Retinal pigment epithelial cell (primary cell): ENCODE measurements around the gene ZNF526.

Source experiments
- DNase-seq: peaks from one replicate; pipeline ENCODE4 v3.0.0-alpha.2; 2010; ENCODE audit warnings: low read depth
- H3K4me3 ChIP-seq: 2 replicates; pipeline ENCODE4 v1.5.1; 2011; ENCODE audit warnings: mild to moderate bottlenecking, low read length, control low read depth, moderate library complexity
- TF ChIP-seq, protein P1 (sequence below): conservative IDR thresholded peaks from 2 replicates; pipeline ENCODE4 v1.5.1; 2011; ENCODE audit warnings: low read depth, low read length, control low read depth, inconsistent platforms

ZNF526 gene

GRCh38 chr19:42225718-42226292 lies 5.7 kb downstream of the ZNF526 start:
- H3K4me3 ChIP-seq, result no peak overlapping the region
- TF ChIP-seq, protein P1, sequence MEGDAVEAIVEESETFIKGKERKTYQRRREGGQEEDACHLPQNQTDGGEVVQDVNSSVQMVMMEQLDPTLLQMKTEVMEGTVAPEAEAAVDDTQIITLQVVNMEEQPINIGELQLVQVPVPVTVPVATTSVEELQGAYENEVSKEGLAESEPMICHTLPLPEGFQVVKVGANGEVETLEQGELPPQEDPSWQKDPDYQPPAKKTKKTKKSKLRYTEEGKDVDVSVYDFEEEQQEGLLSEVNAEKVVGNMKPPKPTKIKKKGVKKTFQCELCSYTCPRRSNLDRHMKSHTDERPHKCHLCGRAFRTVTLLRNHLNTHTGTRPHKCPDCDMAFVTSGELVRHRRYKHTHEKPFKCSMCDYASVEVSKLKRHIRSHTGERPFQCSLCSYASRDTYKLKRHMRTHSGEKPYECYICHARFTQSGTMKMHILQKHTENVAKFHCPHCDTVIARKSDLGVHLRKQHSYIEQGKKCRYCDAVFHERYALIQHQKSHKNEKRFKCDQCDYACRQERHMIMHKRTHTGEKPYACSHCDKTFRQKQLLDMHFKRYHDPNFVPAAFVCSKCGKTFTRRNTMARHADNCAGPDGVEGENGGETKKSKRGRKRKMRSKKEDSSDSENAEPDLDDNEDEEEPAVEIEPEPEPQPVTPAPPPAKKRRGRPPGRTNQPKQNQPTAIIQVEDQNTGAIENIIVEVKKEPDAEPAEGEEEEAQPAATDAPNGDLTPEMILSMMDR, result no peak
- DNase-seq, result no peak

DNA sequence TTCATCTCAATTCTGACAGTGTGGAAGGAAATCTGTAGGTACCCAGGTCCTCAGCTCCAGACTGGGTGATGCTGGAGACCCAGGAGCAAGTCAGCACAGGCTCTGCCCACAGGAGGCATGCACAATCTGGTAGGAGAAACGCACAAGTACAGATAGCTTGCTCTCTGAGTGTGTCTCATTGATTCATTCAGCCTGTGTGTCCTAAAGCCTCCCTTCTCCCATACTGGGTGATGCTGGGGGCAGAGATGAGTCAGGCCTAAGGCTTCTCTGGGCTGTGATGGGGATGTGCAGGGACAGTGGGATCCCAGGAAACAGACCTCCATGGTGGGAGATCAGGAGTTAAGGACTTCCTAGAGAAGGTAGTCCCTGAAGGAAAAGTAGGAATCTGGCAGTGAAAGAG lies 6.8 kb downstream of the ZNF526 start:
- no peak overlapping the region for H3K4me3 ChIP-seq
- TF ChIP-seq, protein P1, result no peak
- DNase-seq, result no peak

- TF ChIP-seq, protein P1, result no peak
- no peak overlapping the region for H3K4me3 ChIP-seq
- DNase-seq, result no peak
Measured at GRCh38 chr19:42228641-42229040, 8.5 kb downstream of the ZNF526 start.

- no peak overlapping the region for H3K4me3 ChIP-seq
- TF ChIP-seq, protein P1, result peak; percentile 16
Measured at GRCh38 chr19:42229301-42229854, 9.3 kb downstream of the ZNF526 start.

DNA sequence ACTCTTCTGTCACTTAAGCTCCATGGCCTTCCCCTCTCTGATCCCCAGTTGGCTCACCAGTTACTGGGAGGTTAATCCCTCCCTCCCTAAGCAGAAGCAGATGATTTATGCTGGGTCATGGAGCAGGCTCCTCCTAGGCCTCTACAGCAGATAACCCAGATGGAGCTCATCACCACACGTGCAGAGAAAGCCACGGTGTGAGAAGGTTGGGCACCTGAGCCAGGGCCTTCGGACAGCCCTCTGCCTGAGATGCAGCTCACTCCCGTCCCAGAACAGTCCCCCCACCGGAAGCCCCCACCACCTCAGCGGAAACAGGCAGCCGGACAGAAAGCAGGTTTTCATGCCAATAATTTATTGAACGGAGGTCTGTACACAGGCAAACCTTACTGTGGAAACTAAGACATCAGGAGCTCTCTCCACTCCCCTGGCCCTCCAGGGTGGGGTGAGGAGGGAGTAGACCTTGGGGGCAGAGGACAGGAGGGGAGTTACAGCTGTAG lies 9.8 kb downstream of the ZNF526 start:
- DNase-seq, result no peak
- H3K4me3 ChIP-seq, result no peak overlapping the region
- TF ChIP-seq, protein P1, result no peak

More at GRCh38 chr19:42229301-42229854, 9.3 kb downstream of the ZNF526 start:
- no peak for DNase-seq

- DNase-seq, result no peak
- no peak overlapping the region for H3K4me3 ChIP-seq
- TF ChIP-seq, protein P1, result no peak
Measured at GRCh38 chr19:42230571-42230970, 10.5 kb downstream of the ZNF526 start.

DNA sequence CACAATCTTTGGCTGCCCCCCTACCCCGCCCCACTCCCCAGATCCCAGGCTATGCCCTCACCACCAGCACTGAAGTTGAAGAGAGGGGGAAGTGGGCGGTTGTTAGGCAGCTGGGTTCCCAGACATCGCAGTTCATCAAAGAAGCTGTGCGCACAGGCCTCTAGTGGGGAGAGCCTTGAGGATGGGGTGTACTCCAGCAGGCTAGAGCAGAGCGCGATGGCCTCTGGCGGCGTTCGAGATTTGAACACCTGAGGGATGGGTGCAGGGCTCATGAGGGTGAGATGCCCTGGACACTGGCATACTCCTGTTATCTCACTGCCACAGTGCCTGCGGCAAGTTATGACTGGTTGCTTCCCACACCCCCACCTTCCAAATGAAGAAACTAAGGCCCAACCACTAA lies 12.3 kb downstream of the ZNF526 start:
- DNase-seq, result no peak
- no peak overlapping the region for H3K4me3 ChIP-seq
- TF ChIP-seq, protein P1, result no peak
